ENCODE measurements around the gene PAPOLG.
A peak's percentile ranks its signal among the peaks of the same experiment; 100 is the strongest.

PAPOLG gene

GRCh38 chr2:60756097-60757087 is at the start of gene PAPOLG:
Gene PAPOLG, plus strand, starts transcription at chr2:60756268. Its CDS starts 211 bp downstream, at chr2:60756479.
- DNase-seq (ENCODE audit: low spot score) = peak; percentile 91

DNA sequence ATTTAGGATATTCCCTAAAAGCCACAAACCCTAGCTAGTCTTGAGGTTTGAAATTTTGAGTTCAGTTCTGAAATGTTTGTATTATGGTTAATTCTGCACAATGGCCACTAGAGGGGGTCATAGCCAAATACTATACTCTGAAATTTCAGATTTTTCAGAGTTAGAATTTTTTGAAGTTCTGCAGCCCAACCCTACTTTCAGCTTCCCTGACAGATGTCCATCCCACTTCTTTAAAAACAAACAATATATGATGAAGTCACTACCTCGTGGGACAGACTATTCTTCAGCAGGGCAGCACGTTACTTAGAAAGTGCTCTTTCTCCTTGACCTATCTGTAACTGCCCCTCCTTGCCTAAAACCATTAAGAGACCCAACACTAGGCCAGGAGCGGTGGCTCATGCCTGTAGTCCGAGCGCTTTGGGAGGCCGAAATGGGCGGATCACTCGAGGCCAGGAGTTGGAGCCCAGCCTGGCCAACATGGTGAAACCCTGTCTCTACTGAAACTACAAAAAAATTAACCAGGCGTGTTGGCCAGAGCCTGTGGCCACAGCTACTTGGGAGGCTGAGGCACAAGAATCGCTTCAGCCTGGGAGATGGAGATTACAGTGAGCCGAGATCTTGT is 48.2 kb upstream of the PAPOLG start:
- peak; percentile 48 for DNase-seq (ENCODE audit: low spot score)

- DNase-seq (ENCODE audit: low spot score) = no peak
Measured at GRCh38 chr2:60708630-60709320, 47.3 kb upstream of the PAPOLG start.

- peak; percentile 19 for DNase-seq (ENCODE audit: low spot score)
Measured at GRCh38 chr2:60710707-60711106, 45.4 kb upstream of the PAPOLG start.

GRCh38 chr2:60715561-60715960 is 40.5 kb upstream of the PAPOLG start:
- no peak for DNase-seq (ENCODE audit: low spot score)

DNA sequence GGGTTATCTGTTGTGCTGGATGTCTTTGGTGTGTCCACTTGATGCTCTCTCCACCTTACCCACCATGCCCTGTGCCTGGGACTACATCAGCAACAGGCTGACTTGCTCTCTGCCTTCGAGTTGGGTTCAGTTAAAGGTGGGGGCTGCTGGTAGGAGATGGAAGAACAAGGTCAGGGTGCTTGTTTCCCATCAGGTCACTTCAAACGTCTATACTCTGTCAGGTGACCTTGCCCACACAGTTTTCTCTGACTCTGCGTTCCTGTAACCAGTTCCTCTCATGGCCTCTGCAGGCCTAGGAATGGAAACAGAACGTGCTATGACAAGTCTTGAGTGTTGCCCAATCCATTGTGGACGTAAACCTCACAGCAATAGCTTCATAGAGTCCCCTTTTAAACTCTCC is 38.4 kb upstream of the PAPOLG start:
- no peak for DNase-seq (ENCODE audit: low spot score)

- no peak for DNase-seq (ENCODE audit: low spot score)
Measured at GRCh38 chr2:60719331-60719730, 36.7 kb upstream of the PAPOLG start.

GRCh38 chr2:60725466-60725865 is 30.6 kb upstream of the PAPOLG start:
- no peak for DNase-seq (ENCODE audit: low spot score)

DNA sequence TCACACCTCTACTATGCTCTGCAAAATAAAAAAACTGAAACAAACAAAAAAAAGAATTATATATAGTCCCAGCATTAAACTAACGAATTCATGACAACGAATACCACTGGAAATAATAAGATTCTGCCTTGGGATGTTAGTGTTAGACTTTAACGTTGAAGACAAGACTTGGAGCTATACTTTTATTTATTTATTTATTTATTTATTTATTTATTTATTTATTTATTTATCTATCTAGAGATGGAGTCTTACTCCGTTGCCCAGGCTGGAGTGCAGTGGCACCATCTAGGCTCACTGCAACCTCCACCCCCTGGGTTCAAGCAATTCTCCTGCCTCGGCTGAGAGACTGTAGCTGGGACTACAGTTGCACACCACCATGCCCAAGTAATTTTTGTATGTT is 27.2 kb upstream of the PAPOLG start:
- DNase-seq (ENCODE audit: low spot score) = no peak

- no peak for DNase-seq (ENCODE audit: low spot score)
Measured at GRCh38 chr2:60735496-60736250, 20.4 kb upstream of the PAPOLG start.

GRCh38 chr2:60738679-60739078 is 17.4 kb upstream of the PAPOLG start:
- DNase-seq (ENCODE audit: low spot score) = no peak

GRCh38 chr2:60739156-60739555 is 16.9 kb upstream of the PAPOLG start:
- DNase-seq (ENCODE audit: low spot score) = no peak

DNA sequence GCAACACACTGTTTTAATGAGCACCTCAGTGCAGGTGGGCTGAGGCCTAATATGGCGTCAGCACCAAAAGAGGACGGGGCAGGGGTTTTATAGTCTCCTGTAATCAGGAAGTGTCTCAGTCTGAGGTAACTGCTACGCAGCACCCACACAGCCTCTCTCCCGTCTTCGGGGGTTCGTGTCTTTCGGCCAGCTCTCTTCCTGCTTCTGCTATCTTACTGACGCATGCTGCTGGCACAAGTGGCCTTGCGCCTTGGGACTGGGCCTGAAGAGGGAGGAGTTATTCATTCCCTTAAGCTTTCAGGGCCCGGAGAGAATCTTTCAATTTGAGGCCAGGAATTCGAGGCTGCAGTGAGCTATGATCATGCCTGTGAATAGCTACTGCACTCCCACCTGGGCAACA is 14.5 kb upstream of the PAPOLG start:
- no peak for DNase-seq (ENCODE audit: low spot score)

- DNase-seq (ENCODE audit: low spot score) = no peak
Measured at GRCh38 chr2:60742419-60742818, 13.6 kb upstream of the PAPOLG start.

- no peak for DNase-seq (ENCODE audit: low spot score)
Measured at GRCh38 chr2:60745330-60745729, 10.7 kb upstream of the PAPOLG start.

- no peak for DNase-seq (ENCODE audit: low spot score)
Measured at GRCh38 chr2:60745761-60746160, 10.3 kb upstream of the PAPOLG start.

DNA sequence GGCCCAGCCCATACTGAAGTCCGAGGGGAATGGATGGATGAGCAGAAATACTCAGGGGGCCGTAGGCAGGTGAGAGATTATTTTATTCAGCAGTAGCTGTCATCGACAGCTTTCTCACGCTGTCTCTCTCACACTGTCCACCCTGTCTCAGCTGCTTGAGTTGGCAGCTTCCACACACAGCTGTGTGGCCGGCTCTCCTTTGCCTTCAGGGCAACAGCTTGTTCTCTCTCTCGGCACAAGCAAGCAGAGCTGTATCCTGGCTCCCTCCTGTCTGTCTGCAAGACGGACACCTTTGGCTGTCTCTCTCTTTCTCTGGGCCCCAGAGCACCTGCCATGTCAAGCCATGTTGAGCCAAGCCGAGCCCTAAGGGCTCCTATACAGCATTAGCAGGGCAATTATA is 9.8 kb upstream of the PAPOLG start:
- DNase-seq (ENCODE audit: low spot score) = no peak

DNA sequence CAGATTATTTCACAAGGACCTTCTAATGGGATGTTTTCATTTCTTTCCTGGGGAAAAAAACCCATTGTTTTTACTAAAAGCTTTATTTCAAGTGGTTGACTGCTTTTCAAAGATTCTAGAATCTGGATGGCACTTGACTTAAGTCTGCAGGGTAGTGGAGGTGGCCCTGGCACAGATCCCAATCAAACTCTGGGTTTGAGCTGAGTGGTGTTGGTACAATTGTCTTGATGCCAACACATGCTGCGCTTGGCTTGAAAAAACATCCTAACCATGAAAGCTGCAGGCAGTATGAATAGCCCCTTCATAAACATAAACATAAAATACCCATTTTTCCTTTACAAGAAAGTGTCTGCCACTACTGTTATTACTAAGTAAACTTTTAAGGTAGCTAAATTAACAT is 3.6 kb downstream of the PAPOLG start:
- no peak for DNase-seq (ENCODE audit: low spot score)

DNA sequence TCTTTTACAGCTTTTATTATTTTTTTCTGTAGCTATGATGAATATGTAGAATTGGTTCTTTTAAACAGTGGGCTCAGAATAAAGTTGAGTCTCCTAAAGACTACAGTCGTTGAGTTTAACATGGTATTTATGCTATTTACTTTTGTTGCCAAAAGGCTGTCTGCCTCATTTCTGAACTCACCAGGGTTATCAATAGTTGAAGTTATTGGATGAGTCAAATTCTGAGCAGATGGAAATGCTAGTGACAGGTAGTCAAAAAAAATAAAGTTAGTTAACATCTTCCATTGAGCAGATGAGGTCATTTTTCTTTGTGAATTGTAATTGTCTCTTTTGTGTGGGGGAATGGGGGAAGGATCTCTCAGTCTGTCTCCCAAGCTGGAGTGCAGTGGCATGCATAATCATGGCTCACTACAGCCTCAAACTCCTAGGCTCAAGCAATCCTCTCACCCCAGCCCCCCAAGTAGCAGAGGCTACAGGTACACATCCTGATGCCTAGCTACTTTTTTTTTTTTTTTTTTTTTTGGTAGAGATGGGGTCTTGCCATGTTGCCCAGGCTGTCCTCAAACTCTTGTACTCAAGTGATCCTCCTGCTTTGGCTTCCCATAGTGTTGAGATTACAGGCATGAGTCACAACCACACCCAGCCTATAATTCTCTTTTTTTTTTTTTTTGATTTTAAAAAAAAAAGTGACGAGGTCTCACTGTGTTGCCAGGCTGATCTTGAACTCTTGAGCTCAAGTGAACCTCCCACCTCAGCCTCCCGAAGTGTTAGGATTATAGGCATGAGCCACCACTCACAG is 8.9 kb downstream of the PAPOLG start:
- DNase-seq (ENCODE audit: low spot score) = no peak

DNA sequence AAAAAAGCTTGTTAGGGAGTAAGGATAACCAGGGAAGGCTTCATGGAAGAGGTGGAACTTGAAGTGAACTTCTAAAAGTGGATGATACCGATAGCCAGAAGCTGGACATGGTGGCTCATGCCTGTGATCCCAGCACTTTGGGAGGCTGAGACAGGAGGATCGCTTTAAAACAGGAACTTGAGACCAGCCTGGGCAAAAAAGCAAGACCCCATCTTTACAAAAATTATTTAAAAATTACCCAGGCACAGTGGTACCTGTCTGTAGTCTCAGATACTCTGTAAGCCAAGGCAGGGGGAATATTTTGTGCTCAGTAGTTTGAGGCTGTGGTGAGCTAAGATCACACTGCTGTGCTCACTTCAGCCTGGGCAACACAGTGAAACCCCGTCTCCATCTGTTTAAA is 10.2 kb downstream of the PAPOLG start:
- no peak for DNase-seq (ENCODE audit: low spot score)

DNA sequence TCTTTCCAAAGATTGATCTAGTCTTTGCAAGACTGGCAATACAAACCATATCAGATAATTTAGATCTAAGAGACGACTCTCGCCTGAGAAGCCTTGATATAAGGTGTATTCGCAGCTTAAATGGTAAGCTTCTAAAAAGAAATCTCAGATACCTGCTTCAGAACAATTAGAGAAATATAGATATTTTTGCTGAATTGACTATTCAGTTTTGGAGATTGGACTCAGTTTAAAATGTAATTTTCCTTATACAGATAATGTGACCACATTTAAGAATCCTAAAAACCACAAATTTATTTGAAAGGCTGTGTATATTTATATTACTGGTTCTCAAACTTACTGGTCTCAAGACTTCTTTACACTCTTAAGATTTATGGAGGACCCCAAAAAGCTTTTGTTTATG is 15.4 kb downstream of the PAPOLG start:
- DNase-seq (ENCODE audit: low spot score) = no peak
